Liver (tissue), 9 donors: ENCODE data around the gene GNG7. TPM values are rescaled to one million over a fixed set of nuclear protein-coding genes. Genes with fewer than 3 reads are reported as not detected.

Experiments used
- DNase-seq: peaks from one replicate; pipeline ENCODE4 v3.0.0-alpha.2; 2017; ENCODE audit warnings: low spot score
- H3K27ac ChIP-seq, 2 donors: one replicate each; pipeline ENCODE4 v1.7.0; 2013; ENCODE audit warnings: inconsistent platforms in 2 of 2, low read length in 2 of 2, control low read depth in 1 of 2, low read depth in 1 of 2, mild to moderate bottlenecking in 1 of 2
- H3K27me3 ChIP-seq, 4 donors: one replicate each; pipeline versions ENCODE4 v1.6.1 to v1.7.0; 2013; ENCODE audit warnings: low read length in 3 of 4, inconsistent platforms in 1 of 4, mild to moderate bottlenecking in 1 of 4, moderate library complexity in 1 of 4; ENCODE audit not compliant: control insufficient read depth in 4 of 4, insufficient read depth in 4 of 4
- H3K36me3 ChIP-seq, 4 donors: one replicate each; pipeline versions ENCODE4 v1.6.1 to v1.7.0; 2013; ENCODE audit warnings: low read length in 3 of 4, mild to moderate bottlenecking in 3 of 4, low read depth in 1 of 4, moderate library complexity in 1 of 4; ENCODE audit not compliant: control insufficient read depth in 4 of 4, insufficient read depth in 3 of 4
- H3K4me1 ChIP-seq, 4 donors: one replicate each; pipeline versions ENCODE4 v1.6.1 to v1.7.0; 2013; ENCODE audit warnings: low read length in 3 of 4, mild to moderate bottlenecking in 3 of 4, moderate library complexity in 1 of 4; ENCODE audit not compliant: control insufficient read depth in 4 of 4, insufficient read depth in 4 of 4
- H3K4me3 ChIP-seq, 3 donors: one replicate each; pipeline versions ENCODE4 v1.6.1 to v1.7.0; 2013; ENCODE audit warnings: low read length in 3 of 3, control low read depth in 1 of 3, low read depth in 1 of 3, mild to moderate bottlenecking in 1 of 3
- H3K9ac ChIP-seq, 2 donors: one replicate each; pipeline ENCODE4 v1.7.0; 2013; ENCODE audit warnings: low read length in 2 of 2, mild to moderate bottlenecking in 2 of 2, moderate library complexity in 2 of 2, control low read depth in 1 of 2, low read depth in 1 of 2
- H3K9me3 ChIP-seq, 4 donors: one replicate each; pipeline versions ENCODE4 v1.6.1 to v1.7.0; 2013; ENCODE audit warnings: low read length in 3 of 4; ENCODE audit not compliant: control insufficient read depth in 4 of 4
- ATF3 ChIP-seq: IDR thresholded peaks from 2 replicates; pipeline ENCODE4 v1.6.1; 2016; ENCODE audit warnings: antibody characterized with exemption
- CTCF ChIP-seq: fragments of 150-350 bp; IDR thresholded peaks from 2 replicates; pipeline ENCODE4 v1.5.1; 2017; ENCODE audit warnings: improper control_type of control experiment, low read depth, low read length; ENCODE audit not compliant: missing input control
- EGR1 ChIP-seq, 2 donors: IDR thresholded peaks; 2 replicates each; pipeline ENCODE4 v1.6.1; 2016 to 2018; ENCODE audit warnings: antibody characterized with exemption in 2 of 2, low read depth in 2 of 2
- FOXA1 ChIP-seq: IDR thresholded peaks from 2 replicates; pipeline ENCODE4 v1.6.1; 2016; ENCODE audit warnings: antibody characterized with exemption
- FOXA2 ChIP-seq: IDR thresholded peaks from 2 replicates; pipeline ENCODE4 v1.6.1; 2016; ENCODE audit warnings: antibody characterized with exemption
- GABPA ChIP-seq, 2 donors: IDR thresholded peaks in 1 of 2; conservative IDR thresholded peaks in 1 of 2; 2 replicates each; pipeline ENCODE4 v1.6.1; 2016; ENCODE audit warnings: antibody characterized with exemption in 2 of 2, mild to moderate bottlenecking in 1 of 2, moderate library complexity in 1 of 2
- HNF4A ChIP-seq, 2 donors: conservative IDR thresholded peaks; 2 replicates each; pipeline ENCODE4 v1.6.1; 2016; ENCODE audit warnings: antibody characterized with exemption in 2 of 2, mild to moderate bottlenecking in 2 of 2
- HNF4G ChIP-seq: IDR thresholded peaks from 2 replicates; pipeline ENCODE4 v1.6.1; 2016; ENCODE audit warnings: antibody characterized with exemption
- JUND ChIP-seq, 2 donors: IDR thresholded peaks; 2 replicates each; pipeline ENCODE4 v1.6.1; 2016; ENCODE audit warnings: antibody characterized with exemption in 2 of 2
- MAX ChIP-seq: IDR thresholded peaks from 2 replicates; pipeline ENCODE4 v1.6.1; 2016; ENCODE audit warnings: antibody characterized with exemption
- NR2F2 ChIP-seq: IDR thresholded peaks from 2 replicates; pipeline ENCODE4 v1.6.1; 2016; ENCODE audit warnings: antibody characterized with exemption
- RAD21 ChIP-seq, 2 donors: IDR thresholded peaks; 2 replicates each; pipeline ENCODE4 v1.6.1; 2016; ENCODE audit warnings: antibody characterized with exemption in 2 of 2, mild to moderate bottlenecking in 2 of 2
- RXRA ChIP-seq, 2 donors: IDR thresholded peaks; 2 replicates each; pipeline ENCODE4 v1.6.1; 2017 to 2018; ENCODE audit warnings: antibody characterized with exemption in 2 of 2, mild to moderate bottlenecking in 1 of 2
- SP1 ChIP-seq: IDR thresholded peaks from 2 replicates; pipeline ENCODE4 v1.6.1; 2018; ENCODE audit warnings: antibody characterized with exemption, mild to moderate bottlenecking
- TAF1 ChIP-seq: conservative IDR thresholded peaks from 2 replicates; pipeline ENCODE4 v1.6.1; 2016; ENCODE audit warnings: antibody characterized with exemption, mild to moderate bottlenecking
- YY1 ChIP-seq: IDR thresholded peaks from 2 replicates; pipeline ENCODE4 v1.6.1; 2016; ENCODE audit warnings: antibody characterized with exemption, mild to moderate bottlenecking
- ZBTB33 ChIP-seq: IDR thresholded peaks from 2 replicates; pipeline ENCODE4 v1.6.1; 2016; ENCODE audit warnings: antibody characterized with exemption
- WGBS: extraction: QIAGEN DNeasy Blood & Tissue Kit; methylation state at CpG from one replicate; pipeline ENCODE4 v1.1.7; 2013; 5-methylcytosine and 5-hydroxymethylcytosine counted together
- polyA plus RNA-seq, 2 donors: library from polyadenylated mRNA; stranded (reverse) in 1 of 2; unstranded in 1 of 2; fragments of 200-250 nt in 1 of 2; fragments of >200 nt in 1 of 2; fragmentation: Nextera tagmentation in 1 of 2; extraction: Ambion mirVana in 1 of 2; gene quantifications; one replicate each; pipeline versions ENCODE4 v1.2.1 to v1.2.3, GENCODE V29; 2013 to 2015
- total RNA-seq, 2 donors: library from RNA; depleted of rRNA; stranded (reverse); fragments of >200 nt; gene quantifications; one replicate each; pipeline ENCODE4 v1.2.3, GENCODE V29; 2014
- TF ChIP-seq, protein P1 (sequence below): IDR thresholded peaks from 2 replicates; pipeline ENCODE4 v1.6.1; 2016; ENCODE audit warnings: antibody characterized with exemption, mild to moderate bottlenecking
- donor health status: healthy.
- donor health status: healthy.
- donor health status: healthy.
- donor health status: healthy.
- donor health status: healthy.

GNG7 gene
- total and polyA plus RNA-seq, 4 donors: 0.75 to 1.9 (median 1.1) TPM

GRCh38 chr19:2703691-2704216 is 1.3 kb upstream of the GNG7 start:
- Histone ChIP-seq H3K36me3 (no peaks in the 10 kb centered on the region), H3K27me3 (no peaks in the 10 kb centered on the region), H3K9me3 (no peaks in the 10 kb centered on the region), H3K4me1 (peaks cover 2 to 7% (median 4%) of the 10 kb centered on the region in 4 donors), H3K4me3 (no peak overlapping the region), H3K9ac (no peak overlapping the region), H3K27ac (no peak overlapping the region)
- WGBS: 80% methylated on average over 6 of the region's 6 CpGs
- DNase-seq: no peak
- no peak for TF ChIP-seq MAX
- no peak for TF ChIP-seq NR2F2
- no peak for TF ChIP-seq JUND (IDR thresholded peaks at IDR 0.05)

GRCh38 chr19:2703077-2703437 is 563 bp upstream of the GNG7 start:
- no peak overlapping the region for H3K9ac ChIP-seq
- H3K9me3 ChIP-seq: no peaks in the 10 kb centered on the region
- no peak overlapping the region for H3K27ac ChIP-seq
- no peak overlapping the region for H3K4me3 ChIP-seq
- 81% methylated on average over 5 of the region's 5 CpGs for WGBS
- TF ChIP-seq HNF4G: no peak
- TF ChIP-seq CTCF: no peak
- no peak for TF ChIP-seq ZBTB33
- no peak for TF ChIP-seq MAX
- TF ChIP-seq YY1: no peak
- TF ChIP-seq RAD21 (IDR thresholded peaks at IDR 0.05): no peak
- no peak for TF ChIP-seq SP1
- no peak for TF ChIP-seq HNF4A (conservative IDR thresholded peaks at IDR 0.05)
- no peak for TF ChIP-seq ATF3
- no peak for TF ChIP-seq TAF1
- TF ChIP-seq RXRA (IDR thresholded peaks at IDR 0.05): no peak
- no peak for TF ChIP-seq FOXA1
- no peak for TF ChIP-seq EGR1 (IDR thresholded peaks at IDR 0.05; ENCODE audit: low read depth in 2 of 2)
- TF ChIP-seq FOXA2: no peak
- TF ChIP-seq GABPA (IDR thresholded peaks at IDR 0.05 in 1 of 2, conservative IDR thresholded peaks at IDR 0.05 in 1 of 2): no peak
- no peak for TF ChIP-seq NR2F2
- TF ChIP-seq, protein P1, sequence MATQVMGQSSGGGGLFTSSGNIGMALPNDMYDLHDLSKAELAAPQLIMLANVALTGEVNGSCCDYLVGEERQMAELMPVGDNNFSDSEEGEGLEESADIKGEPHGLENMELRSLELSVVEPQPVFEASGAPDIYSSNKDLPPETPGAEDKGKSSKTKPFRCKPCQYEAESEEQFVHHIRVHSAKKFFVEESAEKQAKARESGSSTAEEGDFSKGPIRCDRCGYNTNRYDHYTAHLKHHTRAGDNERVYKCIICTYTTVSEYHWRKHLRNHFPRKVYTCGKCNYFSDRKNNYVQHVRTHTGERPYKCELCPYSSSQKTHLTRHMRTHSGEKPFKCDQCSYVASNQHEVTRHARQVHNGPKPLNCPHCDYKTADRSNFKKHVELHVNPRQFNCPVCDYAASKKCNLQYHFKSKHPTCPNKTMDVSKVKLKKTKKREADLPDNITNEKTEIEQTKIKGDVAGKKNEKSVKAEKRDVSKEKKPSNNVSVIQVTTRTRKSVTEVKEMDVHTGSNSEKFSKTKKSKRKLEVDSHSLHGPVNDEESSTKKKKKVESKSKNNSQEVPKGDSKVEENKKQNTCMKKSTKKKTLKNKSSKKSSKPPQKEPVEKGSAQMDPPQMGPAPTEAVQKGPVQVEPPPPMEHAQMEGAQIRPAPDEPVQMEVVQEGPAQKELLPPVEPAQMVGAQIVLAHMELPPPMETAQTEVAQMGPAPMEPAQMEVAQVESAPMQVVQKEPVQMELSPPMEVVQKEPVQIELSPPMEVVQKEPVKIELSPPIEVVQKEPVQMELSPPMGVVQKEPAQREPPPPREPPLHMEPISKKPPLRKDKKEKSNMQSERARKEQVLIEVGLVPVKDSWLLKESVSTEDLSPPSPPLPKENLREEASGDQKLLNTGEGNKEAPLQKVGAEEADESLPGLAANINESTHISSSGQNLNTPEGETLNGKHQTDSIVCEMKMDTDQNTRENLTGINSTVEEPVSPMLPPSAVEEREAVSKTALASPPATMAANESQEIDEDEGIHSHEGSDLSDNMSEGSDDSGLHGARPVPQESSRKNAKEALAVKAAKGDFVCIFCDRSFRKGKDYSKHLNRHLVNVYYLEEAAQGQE: no peak
- DNase-seq: no peak
- H3K4me1 ChIP-seq: peaks cover 2 to 7% (median 4%) of the 10 kb centered on the region in 4 donors
- H3K36me3 ChIP-seq: no peaks in the 10 kb centered on the region
- no peaks in the 10 kb centered on the region for H3K27me3 ChIP-seq
